Measurements from ENCODE around the gene DYNC1LI1. TPM values are rescaled to one million over a fixed set of nuclear protein-coding genes. Genes with fewer than 3 reads are reported as not detected.
A peak's percentile ranks its signal among the peaks of the same experiment; 100 is the strongest.

The DYNC1LI1 gene
- polyA plus RNA-seq, 2 of the 4 experiments (the other 2 are of a cell fraction), result 42.0 to 66.9 TPM

DNA sequence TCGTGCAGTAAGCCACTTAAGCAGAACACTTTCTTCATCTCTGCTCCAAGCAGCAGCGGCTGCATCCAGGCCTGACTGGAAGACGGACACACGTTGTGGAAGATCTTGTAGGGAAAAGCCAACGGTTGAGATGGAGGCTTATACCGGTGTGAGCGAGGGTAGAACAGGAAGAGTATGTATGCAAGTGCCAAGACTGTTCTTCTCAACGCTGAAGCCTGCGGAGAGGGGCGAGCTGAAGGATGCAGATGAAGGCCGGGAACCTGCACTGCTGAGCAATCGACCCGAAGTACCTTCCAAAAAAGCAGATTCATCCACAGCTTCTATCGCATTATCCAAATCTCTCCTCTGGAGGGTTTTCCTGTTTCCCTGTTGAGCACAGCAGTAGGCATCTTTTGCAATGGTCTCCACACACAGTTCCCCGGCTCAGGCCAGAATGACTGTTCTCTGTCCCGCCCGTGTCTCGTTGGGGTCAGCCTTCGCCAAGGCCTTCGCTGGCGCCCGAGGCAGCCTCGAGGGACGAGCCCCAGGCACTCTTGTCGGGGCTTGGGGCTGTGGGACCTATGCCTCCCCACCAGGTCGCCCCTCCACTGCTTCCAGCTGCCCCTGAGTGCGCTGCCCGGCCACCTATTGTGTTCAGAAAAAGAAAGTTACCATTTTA lies 22.2 kb upstream of the DYNC1LI1 start:
- ChIA-PET CTCF (interaction anchor here (0.7 kb wide), 1 partner anchor 13 kb away, joined by 4 read pairs; no protein-coding TSS in a partner anchor), POLR2A (no interaction called here)
- Histone ChIP-seq H3K4me3 (no peak overlapping the region), H3K4me2 (no peak overlapping the region), H3K4me1 (peaks cover 10% of the 10 kb centered on the region; the same call in 1 of the 3 replicates), H3K27ac (no peak overlapping the region), H3K9me3 (no peaks in the 10 kb centered on the region)
- ATAC-seq (0 out of 6 replicates have a peak, but pooled peaks of 1 of the 2 experiments have one; percentile 34), DNase-seq (ENCODE audit: low read depth in 1 of 2, low spot score in 1 of 2) (no peak), FAIRE-seq (no peak)
- 72% methylated on average over 28 of the region's 28 CpGs for WGBS (ENCODE audit: missing lambda C conversion rate)
- TF ChIP-seq RCOR1 (IDR thresholded peaks at IDR 0.05; ENCODE audit: low read depth, low read length) (no peak), ZSCAN20 (CRISPR knock-in tag; IDR thresholded peaks at IDR 0.05) (no peak), MAFK (IDR thresholded peaks at IDR 0.05; ENCODE audit: partially characterized antibody) (no peak), TP53 (CRISPR knock-in tag; IDR thresholded peaks at IDR 0.05) (no peak), NR3C1 (IDR thresholded peaks at IDR 0.05) (no peak)
- TF ChIP-seq, protein P1, sequence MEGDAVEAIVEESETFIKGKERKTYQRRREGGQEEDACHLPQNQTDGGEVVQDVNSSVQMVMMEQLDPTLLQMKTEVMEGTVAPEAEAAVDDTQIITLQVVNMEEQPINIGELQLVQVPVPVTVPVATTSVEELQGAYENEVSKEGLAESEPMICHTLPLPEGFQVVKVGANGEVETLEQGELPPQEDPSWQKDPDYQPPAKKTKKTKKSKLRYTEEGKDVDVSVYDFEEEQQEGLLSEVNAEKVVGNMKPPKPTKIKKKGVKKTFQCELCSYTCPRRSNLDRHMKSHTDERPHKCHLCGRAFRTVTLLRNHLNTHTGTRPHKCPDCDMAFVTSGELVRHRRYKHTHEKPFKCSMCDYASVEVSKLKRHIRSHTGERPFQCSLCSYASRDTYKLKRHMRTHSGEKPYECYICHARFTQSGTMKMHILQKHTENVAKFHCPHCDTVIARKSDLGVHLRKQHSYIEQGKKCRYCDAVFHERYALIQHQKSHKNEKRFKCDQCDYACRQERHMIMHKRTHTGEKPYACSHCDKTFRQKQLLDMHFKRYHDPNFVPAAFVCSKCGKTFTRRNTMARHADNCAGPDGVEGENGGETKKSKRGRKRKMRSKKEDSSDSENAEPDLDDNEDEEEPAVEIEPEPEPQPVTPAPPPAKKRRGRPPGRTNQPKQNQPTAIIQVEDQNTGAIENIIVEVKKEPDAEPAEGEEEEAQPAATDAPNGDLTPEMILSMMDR (IDR thresholded peaks at IDR 0.05), result no peak
- TF ChIP-seq, protein P2, sequence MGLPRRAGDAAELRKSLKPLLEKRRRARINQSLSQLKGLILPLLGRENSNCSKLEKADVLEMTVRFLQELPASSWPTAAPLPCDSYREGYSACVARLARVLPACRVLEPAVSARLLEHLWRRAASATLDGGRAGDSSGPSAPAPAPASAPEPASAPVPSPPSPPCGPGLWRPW (IDR thresholded peaks at IDR 0.05), result no peak
- TF ChIP-seq, protein P3, sequence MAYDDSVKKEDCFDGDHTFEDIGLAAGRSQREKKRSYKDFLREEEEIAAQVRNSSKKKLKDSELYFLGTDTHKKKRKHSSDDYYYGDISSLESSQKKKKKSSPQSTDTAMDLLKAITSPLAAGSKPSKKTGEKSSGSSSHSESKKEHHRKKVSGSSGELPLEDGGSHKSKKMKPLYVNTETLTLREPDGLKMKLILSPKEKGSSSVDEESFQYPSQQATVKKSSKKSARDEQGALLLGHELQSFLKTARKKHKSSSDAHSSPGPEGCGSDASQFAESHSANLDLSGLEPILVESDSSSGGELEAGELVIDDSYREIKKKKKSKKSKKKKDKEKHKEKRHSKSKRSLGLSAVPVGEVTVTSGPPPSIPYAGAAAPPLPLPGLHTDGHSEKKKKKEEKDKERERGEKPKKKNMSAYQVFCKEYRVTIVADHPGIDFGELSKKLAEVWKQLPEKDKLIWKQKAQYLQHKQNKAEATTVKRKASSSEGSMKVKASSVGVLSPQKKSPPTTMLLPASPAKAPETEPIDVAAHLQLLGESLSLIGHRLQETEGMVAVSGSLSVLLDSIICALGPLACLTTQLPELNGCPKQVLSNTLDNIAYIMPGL (CRISPR knock-in tag; IDR thresholded peaks at IDR 0.05; ENCODE audit: borderline replicate concordance), result no peak

DNA sequence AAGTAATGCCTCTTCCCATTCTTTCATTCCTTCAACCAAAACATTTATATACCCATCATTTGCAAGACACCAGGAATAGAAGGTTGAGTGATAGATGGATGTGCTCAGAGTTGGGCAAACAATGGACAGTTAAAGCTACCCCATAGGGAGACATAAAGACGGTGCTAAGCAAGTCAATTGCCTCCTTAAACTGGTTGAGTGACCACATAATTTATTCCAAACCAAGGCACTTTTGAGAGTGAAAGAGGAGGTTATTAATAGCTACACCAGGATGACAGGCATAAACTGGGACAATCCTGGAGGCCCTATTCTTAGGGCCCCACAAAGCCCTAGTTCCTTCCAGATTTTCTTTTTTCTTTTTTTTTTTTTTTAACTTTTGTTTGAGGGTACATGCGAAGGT lies 21.4 kb upstream of the DYNC1LI1 start:
- Histone ChIP-seq H3K4me2 (no peak overlapping the region), H3K4me1 (peaks cover 10% of the 10 kb centered on the region; the same call in 1 of the 3 replicates), H3K27ac (no peak overlapping the region), H3K4me3 (no peak overlapping the region), H3K9me3 (no peaks in the 10 kb centered on the region)
- FAIRE-seq (no peak), DNase-seq (ENCODE audit: low read depth in 1 of 2, low spot score in 1 of 2) (no peak), ATAC-seq (no peak)
- ChIA-PET POLR2A (no interaction called here), CTCF (interaction anchor here (0.6 kb wide), 1 partner anchor 10 kb away, joined by 4 read pairs; no protein-coding TSS in a partner anchor)
- 81% methylated on average over 2 of the region's 2 CpGs for WGBS (ENCODE audit: missing lambda C conversion rate)
- TF ChIP-seq, protein P4, sequence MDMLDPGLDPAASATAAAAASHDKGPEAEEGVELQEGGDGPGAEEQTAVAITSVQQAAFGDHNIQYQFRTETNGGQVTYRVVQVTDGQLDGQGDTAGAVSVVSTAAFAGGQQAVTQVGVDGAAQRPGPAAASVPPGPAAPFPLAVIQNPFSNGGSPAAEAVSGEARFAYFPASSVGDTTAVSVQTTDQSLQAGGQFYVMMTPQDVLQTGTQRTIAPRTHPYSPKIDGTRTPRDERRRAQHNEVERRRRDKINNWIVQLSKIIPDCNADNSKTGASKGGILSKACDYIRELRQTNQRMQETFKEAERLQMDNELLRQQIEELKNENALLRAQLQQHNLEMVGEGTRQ (IDR thresholded peaks at IDR 0.05), result no peak
- TF ChIP-seq POLR2A (IDR thresholded peaks at IDR 0.05; ENCODE audit: low read length), result no peak
- TF ChIP-seq JUN (IDR thresholded peaks at IDR 0.05), result no peak
- TF ChIP-seq, protein P2 (IDR thresholded peaks at IDR 0.05), result no peak
- TF ChIP-seq GATA3 (IDR thresholded peaks at IDR 0.05; ENCODE audit: borderline replicate concordance), result no peak
- TF ChIP-seq, protein P5, sequence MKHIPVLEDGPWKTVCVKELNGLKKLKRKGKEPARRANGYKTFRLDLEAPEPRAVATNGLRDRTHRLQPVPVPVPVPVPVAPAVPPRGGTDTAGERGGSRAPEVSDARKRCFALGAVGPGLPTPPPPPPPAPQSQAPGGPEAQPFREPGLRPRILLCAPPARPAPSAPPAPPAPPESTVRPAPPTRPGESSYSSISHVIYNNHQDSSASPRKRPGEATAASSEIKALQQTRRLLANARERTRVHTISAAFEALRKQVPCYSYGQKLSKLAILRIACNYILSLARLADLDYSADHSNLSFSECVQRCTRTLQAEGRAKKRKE (CRISPR knock-in tag; IDR thresholded peaks at IDR 0.05; ENCODE audit: low read depth), result no peak
- TF ChIP-seq CBX2 (IDR thresholded peaks at IDR 0.05; ENCODE audit: borderline replicate concordance, low read depth), result no peak
- no peak for TF ChIP-seq SREBF2 (IDR thresholded peaks at IDR 0.05)
- no peak for TF ChIP-seq KDM1A (IDR thresholded peaks at IDR 0.05; ENCODE audit: low read depth)
- TF ChIP-seq RFX5 (IDR thresholded peaks at IDR 0.05), result no peak
- no peak for TF ChIP-seq ZC3H11A (IDR thresholded peaks at IDR 0.05)
- TF ChIP-seq, protein P6, sequence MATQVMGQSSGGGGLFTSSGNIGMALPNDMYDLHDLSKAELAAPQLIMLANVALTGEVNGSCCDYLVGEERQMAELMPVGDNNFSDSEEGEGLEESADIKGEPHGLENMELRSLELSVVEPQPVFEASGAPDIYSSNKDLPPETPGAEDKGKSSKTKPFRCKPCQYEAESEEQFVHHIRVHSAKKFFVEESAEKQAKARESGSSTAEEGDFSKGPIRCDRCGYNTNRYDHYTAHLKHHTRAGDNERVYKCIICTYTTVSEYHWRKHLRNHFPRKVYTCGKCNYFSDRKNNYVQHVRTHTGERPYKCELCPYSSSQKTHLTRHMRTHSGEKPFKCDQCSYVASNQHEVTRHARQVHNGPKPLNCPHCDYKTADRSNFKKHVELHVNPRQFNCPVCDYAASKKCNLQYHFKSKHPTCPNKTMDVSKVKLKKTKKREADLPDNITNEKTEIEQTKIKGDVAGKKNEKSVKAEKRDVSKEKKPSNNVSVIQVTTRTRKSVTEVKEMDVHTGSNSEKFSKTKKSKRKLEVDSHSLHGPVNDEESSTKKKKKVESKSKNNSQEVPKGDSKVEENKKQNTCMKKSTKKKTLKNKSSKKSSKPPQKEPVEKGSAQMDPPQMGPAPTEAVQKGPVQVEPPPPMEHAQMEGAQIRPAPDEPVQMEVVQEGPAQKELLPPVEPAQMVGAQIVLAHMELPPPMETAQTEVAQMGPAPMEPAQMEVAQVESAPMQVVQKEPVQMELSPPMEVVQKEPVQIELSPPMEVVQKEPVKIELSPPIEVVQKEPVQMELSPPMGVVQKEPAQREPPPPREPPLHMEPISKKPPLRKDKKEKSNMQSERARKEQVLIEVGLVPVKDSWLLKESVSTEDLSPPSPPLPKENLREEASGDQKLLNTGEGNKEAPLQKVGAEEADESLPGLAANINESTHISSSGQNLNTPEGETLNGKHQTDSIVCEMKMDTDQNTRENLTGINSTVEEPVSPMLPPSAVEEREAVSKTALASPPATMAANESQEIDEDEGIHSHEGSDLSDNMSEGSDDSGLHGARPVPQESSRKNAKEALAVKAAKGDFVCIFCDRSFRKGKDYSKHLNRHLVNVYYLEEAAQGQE (IDR thresholded peaks at IDR 0.05), result no peak
- no peak for TF ChIP-seq NR3C1 (IDR thresholded peaks at IDR 0.05)
- no peak for TF ChIP-seq BHLHE40 (IDR thresholded peaks at IDR 0.05; ENCODE audit: low read depth, low read length)
- TF ChIP-seq EHMT2 (IDR thresholded peaks at IDR 0.05; ENCODE audit: low read depth), result no peak
- no peak for TF ChIP-seq RARB (CRISPR knock-in tag; IDR thresholded peaks at IDR 0.05)
- no peak for TF ChIP-seq CHD4 (IDR thresholded peaks at IDR 0.05; ENCODE audit: borderline replicate concordance)
- TF ChIP-seq HOXB5 (CRISPR knock-in tag; IDR thresholded peaks at IDR 0.05), result no peak
- no peak for TF ChIP-seq EHF (CRISPR knock-in tag; IDR thresholded peaks at IDR 0.05)
